Thoracic aorta (tissue), 2 donors: Measurements from ENCODE around the gene FEM1B. TPM values are rescaled to one million over a fixed set of nuclear protein-coding genes. Genes with fewer than 3 reads are reported as not detected.

Experiments
- ATAC-seq: fragments of 150-250 bp; one replicate; pipeline ENCODE4 v1.8.0; 2017; ENCODE audit warnings: low read depth; ENCODE audit not compliant: insufficient number of reproducible peaks, low FRiP score
- DNase-seq: peaks from one replicate; pipeline ENCODE4 v3.0.0-alpha.2; 2020; ENCODE audit warnings: low spot score
- H3K27ac ChIP-seq, 2 donors: fragments of 200-600 bp; sonication (generic); 1 replicate in 1 of 2; 2 replicates in 1 of 2; pipeline ENCODE4 v1.5.1; 2016; ENCODE audit warnings: mild to moderate bottlenecking in 2 of 2, moderate library complexity in 2 of 2
- H3K27me3 ChIP-seq: fragments of 200-600 bp; sonication (generic); replicated peaks from 2 replicates; pipeline ENCODE4 v1.6.0; 2016; ENCODE audit warnings: mild to moderate bottlenecking; ENCODE audit not compliant: insufficient read depth
- H3K36me3 ChIP-seq: fragments of 200-600 bp; sonication (generic); one replicate; pipeline ENCODE4 v1.5.1; 2016
- H3K4me1 ChIP-seq, 2 donors: fragments of 200-600 bp; sonication (generic); 1 replicate in 1 of 2; 2 replicates in 1 of 2; pipeline versions ENCODE4 v1.5.1 to v1.6.0; 2016; ENCODE audit warnings: low read depth in 2 of 2, mild to moderate bottlenecking in 1 of 2; ENCODE audit not compliant: control insufficient read depth in 1 of 2
- H3K4me3 ChIP-seq: fragments of 200-600 bp; sonication (generic); 2 replicates; pipeline ENCODE4 v1.5.1; 2016; ENCODE audit warnings: mild to moderate bottlenecking
- H3K9me3 ChIP-seq: fragments of 200-600 bp; sonication (generic); 2 replicates; pipeline ENCODE4 v1.5.1; 2016
- CTCF ChIP-seq: fragments of 200-600 bp; sonication (generic); IDR thresholded peaks from one replicate; pipeline ENCODE4 v1.5.1; 2019; ENCODE audit warnings: antibody characterized with exemption
- total RNA-seq, 2 donors: library from RNA; depleted of rRNA; stranded (reverse); fragments of >200 nt; gene quantifications; one replicate each; pipeline versions ENCODE4 v1.1.0 to v1.2.3, GENCODE V29; 2016

Gene FEM1B
- total RNA-seq, 2 donors from 2014 or later: 31.1 to 56.2 TPM

DNA sequence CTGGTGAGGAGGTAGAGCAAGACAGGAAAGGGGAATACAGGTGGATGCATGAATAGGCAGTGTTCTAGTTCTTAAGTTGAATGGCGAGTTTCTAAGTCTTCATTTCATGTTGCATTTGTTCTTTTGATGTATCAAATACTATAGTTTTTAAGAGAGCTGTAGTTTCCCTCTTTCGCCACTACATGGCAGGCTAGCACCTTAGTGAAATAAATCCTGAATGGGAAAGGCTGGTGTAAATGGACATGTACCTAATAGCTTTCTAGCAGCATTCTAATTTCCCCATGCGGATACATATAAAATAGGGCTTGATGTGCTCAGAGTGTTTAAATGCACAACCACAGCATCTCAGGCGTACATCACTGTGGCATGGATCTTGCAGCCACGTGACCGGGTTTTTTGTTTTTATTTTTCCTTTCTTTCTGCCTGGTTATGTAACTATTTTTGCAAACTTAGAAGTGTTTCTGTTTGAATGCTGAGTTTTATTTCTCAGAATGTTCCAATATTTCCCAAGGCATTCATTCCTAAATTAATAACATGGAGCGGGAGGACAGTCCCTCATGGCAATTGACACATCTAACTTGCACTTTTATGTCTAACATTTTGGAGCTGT, 24.5 kb upstream of the FEM1B start:
- Histone ChIP-seq H3K4me3 (no peak overlapping the region), H3K36me3 (no peaks in the 10 kb centered on the region), H3K27me3 (no peaks in the 10 kb centered on the region), H3K27ac (no peak overlapping the region), H3K9me3 (no peaks in the 10 kb centered on the region), H3K4me1 (peaks cover 8 to 16% of the 10 kb centered on the region in 2 donors)
- peak; percentile 82 for TF ChIP-seq CTCF
- DNase-seq: no peak
- ATAC-seq: no peak

DNA sequence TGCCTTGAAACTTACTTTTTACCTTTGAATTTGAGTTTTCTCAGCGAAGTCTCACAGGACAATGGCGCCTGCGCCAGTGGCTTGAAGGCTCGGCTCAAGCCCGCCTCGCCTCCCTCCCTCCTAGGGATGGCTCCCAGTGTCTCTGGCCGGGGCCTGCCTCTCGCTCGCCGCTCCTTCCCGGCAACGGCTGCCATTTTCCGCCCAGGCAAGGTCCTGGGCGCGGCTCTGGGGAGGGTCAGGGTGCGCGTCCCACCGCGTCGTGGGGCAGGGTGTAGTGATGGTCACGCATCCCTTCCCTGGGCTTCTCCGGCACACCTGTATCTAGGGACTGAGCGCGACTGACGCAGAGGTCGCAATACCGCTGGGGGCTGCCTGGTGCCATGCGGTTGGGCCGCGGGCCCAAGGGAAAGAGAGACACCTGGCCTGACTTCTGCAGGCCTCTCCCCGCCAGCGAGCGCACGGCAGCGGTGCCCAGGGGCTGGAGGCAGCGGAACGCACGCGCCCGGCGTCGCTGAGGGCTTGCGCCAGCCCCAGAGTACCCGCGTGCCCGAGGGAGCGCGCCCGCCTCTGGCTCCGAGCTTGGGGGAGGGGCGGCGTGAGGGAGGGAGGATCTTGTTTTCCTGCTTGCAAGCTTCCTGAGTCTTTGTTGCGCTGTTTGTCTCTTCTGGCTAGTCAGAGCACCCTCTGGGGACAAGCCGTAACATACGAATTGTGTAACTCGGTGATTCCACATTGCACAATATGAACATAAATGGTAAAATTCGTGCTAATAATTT, 20.7 kb upstream of the FEM1B start:
- Histone ChIP-seq H3K4me3 (peak overlapping the region; percentile 79), H3K36me3 (no peaks in the 10 kb centered on the region), H3K4me1 (peaks cover 8 to 16% of the 10 kb centered on the region in 2 donors), H3K27me3 (no peaks in the 10 kb centered on the region), H3K27ac (peak overlapping the region; percentile 60 to 67), H3K9me3 (no peaks in the 10 kb centered on the region)
- DNase-seq (peak; percentile 59), ATAC-seq (peak; percentile 66)
- no peak for TF ChIP-seq CTCF

DNA sequence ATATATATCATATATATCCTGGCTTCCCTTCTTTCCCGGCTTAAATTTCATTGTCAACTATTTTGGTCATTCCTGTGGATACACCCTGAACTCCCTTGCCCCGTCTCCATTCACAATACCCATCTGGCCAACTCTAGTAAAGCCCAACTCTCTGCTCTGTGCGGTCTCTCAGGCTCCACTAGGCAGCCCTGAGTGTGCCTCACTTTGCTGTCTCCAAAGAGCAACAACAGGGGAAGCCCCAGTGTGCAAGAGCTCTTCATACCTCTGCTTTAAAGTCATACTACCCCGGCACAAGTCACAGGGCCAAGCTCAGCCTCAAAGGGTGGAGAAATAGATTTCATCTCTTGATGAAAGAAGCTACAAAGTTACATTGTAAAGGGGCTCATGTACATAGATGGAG, 18.9 kb upstream of the FEM1B start:
- Histone ChIP-seq H3K36me3 (no peaks in the 10 kb centered on the region), H3K4me3 (no peak overlapping the region), H3K9me3 (no peaks in the 10 kb centered on the region), H3K27ac (no peak overlapping the region), H3K4me1 (peaks cover 8 to 16% of the 10 kb centered on the region in 2 donors), H3K27me3 (no peaks in the 10 kb centered on the region)
- no peak for TF ChIP-seq CTCF
- DNase-seq (no peak), ATAC-seq (no peak)

DNA sequence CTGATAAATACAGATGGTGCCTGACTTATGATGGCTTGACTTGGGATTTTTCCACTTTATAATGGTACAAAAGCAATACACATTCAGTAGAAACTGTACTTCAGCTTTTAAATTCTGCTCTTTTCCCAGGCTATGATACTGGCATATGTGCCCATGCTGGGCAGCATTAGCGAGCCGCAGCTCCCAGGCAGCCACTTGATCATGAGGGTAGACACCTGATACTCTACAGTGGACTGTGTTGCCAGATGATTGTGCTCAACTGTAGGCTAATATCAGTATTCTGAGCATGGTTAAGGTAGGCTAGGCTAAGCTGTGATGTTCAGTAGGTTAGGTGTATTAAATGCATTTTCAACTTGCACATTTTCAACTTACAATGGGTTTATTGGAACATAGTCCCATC, 17.7 kb upstream of the FEM1B start:
- TF ChIP-seq CTCF: no peak
- H3K27ac ChIP-seq: no peak overlapping the region
- no peaks in the 10 kb centered on the region for H3K9me3 ChIP-seq
- no peak overlapping the region for H3K4me3 ChIP-seq
- ATAC-seq (no peak), DNase-seq (no peak)
- H3K36me3 ChIP-seq: no peaks in the 10 kb centered on the region
- H3K27me3 ChIP-seq: no peaks in the 10 kb centered on the region
- H3K4me1 ChIP-seq: peaks cover 8 to 16% of the 10 kb centered on the region in 2 donors

- Histone ChIP-seq H3K27me3 (no peaks in the 10 kb centered on the region), H3K9me3 (no peaks in the 10 kb centered on the region), H3K4me1 (peaks cover 6 to 8% of the 10 kb centered on the region in 2 donors), H3K27ac (no peak overlapping the region), H3K4me3 (no peak overlapping the region), H3K36me3 (no peaks in the 10 kb centered on the region)
- no peak for DNase-seq
- no peak for ATAC-seq
- no peak for TF ChIP-seq CTCF
Measured at GRCh38 chr15:68261241-68261640, 16.3 kb upstream of the FEM1B start.
